HG03520 (cell line): ENCODE results near the gene WDR11.
A peak's percentile ranks its signal among the peaks of the same experiment; 100 is the strongest.

Experiments
- ATAC-seq: cut with Tn5 transposase; IDR thresholded peaks from one replicate; pipeline ENCODE4 v1.9.1; 2021; ENCODE audit warnings: mild to moderate bottlenecking, moderate library complexity; ENCODE audit not compliant: unreplicated experiment

Gene WDR11

DNA sequence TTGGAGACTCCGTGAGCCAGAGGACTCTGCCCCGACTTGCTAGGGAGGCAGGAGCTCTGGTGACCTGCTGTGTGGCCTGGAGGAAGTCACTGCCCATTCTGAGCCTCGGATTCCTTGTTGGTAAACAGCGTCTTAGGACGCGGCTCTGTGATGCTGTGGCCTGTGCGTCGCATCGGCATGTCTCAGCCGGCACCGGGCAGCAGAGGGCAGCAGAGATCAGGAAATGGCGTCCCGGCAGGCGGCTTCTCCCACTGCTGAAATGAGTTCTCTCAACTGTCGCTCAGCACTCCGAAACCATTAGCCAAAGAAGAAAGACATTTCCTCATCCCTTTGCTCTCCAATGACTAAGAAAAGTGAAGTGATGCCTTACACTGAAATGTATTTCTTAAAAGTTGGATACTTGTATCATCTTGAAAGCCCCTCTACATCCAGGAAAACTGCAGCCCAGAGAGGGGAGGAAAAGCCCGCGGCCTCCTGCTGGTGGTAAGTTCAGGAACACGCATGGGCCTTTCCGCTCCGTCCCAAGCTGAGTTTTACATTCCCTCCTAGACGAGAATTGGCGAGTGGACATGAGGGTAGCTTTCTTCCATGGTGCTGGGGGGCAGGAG, 91.7 kb downstream of the WDR11 start:
- peak; percentile 96 for ATAC-seq

DNA sequence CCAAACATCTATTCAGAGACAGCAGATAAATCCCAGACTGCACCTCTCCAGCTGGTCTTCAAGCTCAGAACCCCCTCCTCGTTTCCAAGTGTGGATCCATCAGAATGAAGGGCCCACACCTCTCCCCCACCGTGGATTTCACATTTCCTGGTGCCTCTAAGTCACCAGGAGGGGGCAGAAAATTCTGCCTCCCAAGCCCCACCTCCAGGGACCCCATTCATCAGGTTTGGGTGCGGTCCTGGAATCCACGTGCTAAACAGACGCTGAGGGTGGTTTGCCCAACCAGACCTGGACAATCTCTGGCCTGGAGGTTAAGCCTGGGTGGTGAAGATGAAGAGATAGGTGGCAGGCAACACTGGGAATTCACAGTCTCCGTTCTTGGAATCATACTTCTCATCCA, 92.4 kb downstream of the WDR11 start:
- no peak for ATAC-seq

DNA sequence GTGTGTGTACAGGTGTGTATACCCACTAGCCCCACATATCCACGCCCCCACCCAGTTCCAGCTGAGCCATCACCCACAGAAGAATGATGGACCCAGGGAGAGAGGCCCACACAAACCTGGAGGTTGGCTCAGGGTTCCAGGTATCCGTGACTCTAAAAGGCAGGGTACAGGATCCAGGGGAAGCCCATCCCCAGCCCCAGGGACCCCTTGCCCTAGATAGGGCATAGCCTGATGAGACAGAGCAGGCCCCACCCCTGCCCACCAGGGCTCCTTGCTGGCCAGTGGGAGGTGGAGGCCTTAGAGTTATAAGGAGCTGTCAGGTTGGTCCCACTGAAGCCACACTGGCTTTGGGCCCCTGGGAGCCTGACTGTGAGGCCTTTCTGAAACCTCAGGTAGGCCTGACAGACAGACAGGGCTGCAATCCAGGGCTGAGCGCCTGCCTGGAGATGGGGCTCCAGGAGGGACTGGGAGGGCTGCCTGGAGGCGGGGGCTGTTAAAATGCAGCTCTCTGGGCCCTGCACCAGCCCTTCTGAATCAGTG, 93.5 kb downstream of the WDR11 start:
- ATAC-seq = no peak

DNA sequence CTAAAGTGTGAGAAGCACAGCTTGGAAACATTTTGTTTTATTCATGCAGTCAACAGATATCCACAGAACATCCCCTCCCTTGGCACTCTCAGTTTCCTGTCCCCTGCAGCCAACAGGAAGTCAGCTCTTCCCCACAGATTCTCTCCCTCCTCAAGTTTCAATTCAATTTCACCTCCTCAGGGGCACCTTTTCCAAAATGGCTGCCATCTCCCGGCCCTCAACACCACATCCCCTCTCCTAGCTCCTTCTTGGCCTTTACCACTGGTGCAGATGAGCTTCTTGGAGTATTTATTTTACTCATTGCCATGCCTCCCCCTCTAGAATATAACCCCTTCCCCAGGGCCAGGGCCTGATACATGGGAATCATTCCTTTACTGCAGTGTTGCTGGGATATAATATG, 94.0 kb downstream of the WDR11 start:
- no peak for ATAC-seq

DNA sequence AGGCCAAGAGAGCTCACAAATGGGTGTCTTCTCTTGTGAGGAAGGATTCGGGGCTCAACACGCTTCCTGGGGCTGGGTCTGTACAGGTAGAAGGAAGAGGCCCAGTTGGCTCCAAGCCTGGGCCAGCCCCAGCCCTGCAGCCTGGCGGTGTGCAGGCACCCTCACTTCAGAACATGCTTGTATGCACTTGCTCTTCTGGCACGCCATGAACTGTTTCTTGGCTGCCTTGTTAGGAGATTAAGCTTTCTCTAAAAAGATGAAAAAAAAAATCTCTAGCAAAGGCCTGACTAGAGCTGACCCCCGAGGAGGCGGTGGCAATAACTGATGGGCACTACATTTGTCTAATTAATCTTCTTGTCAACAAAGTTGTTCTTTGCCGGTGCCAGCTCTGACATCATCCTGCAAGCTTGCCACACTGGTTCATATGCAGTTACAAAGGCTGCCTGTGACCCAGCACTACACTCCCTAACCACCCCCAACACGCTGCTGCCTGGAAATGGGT, 94.7 kb downstream of the WDR11 start:
- ATAC-seq = no peak

DNA sequence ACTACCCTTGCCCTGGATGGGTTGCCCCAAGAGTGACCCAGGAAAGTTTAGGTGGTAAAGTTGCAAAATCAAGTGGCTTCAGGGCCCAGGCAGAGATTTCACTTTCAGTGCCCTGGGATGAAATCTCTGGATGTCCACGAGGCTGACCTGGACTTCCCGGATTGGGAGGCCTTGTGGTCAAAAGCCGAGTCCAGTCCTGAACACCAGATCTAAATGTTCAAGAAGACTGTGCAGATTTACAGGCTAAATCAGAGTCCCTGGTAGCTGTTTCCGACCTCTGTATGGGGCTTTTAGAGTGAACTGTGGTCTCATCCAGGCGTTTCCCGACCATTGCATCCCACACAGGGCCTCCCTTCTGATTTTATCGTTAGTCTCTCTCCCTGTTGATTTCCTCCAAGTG, 95.3 kb downstream of the WDR11 start:
- no peak for ATAC-seq

DNA sequence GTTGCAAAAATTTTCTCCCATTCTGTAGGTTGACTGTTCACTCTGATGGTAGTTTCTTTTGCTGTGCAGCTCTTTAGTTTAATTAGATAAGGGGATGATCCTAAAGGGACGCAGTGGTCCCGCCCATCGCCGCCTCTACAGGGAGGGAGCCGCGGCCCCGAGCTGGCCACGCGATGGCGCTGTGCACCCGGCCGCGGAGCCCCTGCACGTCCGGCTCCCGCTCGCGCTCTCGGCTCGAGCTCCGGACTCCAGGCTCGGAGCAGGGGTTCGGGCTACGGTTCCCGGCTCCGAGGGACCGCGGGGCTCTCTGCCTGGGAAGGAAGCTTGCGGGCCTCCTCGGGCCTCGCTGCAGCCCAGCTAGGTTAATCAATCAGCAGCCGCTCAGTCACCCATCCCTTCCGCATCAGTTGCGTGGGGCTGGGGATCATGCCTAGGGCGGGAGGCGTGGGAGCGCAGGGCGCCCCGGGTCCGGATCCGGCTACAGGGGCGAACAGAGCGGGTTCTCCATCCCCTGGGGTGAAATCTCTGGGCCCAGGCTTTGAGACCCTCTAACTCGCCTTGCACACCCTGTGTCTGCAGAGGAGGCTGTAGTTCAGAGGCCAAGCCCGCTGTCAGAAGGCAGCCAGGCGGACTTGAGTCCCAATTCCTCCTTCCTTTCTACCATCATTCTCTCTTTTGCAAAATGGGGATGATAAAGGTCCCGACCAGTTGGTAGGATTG, 97.9 kb downstream of the WDR11 start:
- ATAC-seq = peak; percentile 94

DNA sequence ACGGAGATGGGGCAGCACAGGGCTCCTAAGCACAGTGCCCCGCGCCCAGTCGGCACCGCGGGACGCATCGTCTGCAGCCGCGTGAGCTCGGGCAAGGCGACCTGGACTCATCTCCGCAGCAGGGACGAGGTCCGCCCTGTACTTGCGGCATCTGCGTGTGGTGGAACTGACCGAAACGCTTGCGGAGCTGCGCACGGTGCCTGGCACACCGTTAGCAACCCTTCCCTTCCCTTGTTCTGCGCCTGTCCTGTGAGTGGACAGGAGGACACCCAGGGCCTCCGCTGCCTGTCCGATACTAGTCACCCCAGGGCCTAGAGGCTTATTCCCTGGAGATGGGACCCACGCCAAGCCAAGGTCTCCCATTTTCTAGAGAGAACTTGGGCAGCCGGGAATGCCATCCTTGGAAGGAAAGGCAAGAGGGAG, 98.5 kb downstream of the WDR11 start:
- no peak for ATAC-seq

DNA sequence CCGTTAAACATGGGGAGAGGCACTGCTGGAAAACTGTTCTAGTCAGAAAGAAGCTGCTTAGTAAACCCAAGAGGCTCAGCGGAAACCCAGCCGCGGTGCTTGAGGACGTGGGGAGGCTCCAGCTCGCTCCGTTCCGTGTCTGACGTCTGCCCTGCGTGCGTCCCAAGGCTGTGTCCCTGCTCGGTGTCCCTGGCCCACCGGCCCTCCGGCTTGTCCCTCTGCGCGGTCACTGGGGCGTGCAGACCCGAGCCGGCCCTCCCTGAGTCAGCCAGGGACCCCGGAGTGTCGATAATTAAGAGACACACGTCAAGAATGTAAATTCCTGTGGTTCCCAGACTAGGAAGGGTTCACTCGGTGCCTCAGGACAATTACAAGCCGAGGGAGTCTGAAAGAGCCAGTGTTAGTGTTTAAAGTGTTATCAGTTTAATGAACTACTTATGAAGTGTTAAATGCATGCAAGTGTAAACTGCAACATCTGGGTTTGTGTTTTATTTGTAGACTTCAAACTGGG, 98.9 kb downstream of the WDR11 start:
- no peak for ATAC-seq

DNA sequence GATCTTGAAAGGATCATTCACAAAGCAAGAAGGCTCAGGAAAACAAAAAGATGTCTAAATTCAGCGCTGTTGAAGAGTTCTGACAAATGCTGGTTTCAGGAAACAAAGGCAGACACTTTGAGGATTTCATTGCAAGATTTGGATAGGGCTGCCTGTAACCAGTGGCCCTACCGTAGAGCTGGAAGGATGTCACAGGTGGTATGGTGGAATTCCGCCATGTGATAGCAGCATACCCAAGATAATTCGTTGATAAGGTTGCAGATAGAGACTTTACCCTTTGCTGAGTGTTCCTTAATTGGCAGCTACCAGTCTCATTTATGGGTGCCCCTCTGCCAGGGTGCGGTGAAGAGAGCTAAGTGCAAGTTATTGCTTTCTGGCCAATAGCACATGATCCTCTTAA, 100.1 kb downstream of the WDR11 start:
- ATAC-seq = no peak

DNA sequence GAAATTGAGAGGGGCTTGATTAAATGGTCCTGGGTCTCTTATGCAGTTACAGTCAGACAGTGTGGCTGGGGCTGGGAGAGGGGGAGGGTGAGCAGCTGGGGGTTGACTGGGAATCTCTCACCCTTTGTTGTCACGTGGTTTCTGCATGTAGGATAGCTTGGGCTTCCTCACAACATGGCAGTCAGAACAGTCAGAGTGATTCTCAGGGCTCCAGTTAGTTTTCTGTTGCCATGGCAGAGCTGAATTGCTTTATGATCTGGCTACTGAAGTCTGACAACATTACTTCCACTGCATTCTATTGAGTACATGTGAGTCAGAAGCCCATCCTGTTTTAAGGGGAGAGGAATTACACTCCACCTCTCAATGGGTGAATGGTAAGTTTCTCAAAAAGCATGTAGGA, 102.7 kb downstream of the WDR11 start:
- ATAC-seq = no peak
